Measurements from ENCODE around the gene F2RL1.

DNA sequence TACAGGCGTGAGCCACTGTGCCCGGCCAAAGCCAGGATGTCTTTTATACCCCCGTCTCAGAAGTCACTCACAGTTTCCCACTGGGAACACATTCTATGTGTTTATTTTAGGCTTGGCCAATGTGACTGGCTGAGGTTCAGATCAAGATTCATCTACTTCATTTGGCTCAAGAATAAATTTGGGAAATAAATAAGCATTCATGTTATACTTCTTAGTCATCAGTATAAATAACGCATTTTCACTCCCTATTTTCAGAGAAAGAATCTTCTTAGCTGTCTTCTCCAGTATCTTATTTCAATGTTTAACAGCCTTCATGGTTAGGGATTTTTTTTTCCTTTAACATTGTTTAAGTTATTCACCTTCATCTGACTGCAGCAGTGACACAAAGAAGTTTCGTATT is 42.8 kb downstream of the F2RL1 start:
- no peak for TF ChIP-seq RNF2 (IDR thresholded peaks at IDR 0.05; ENCODE audit: borderline replicate concordance, low read depth, low read length, missing control alignments, poor library complexity, severe bottlenecking)
- TF ChIP-seq, protein P1, sequence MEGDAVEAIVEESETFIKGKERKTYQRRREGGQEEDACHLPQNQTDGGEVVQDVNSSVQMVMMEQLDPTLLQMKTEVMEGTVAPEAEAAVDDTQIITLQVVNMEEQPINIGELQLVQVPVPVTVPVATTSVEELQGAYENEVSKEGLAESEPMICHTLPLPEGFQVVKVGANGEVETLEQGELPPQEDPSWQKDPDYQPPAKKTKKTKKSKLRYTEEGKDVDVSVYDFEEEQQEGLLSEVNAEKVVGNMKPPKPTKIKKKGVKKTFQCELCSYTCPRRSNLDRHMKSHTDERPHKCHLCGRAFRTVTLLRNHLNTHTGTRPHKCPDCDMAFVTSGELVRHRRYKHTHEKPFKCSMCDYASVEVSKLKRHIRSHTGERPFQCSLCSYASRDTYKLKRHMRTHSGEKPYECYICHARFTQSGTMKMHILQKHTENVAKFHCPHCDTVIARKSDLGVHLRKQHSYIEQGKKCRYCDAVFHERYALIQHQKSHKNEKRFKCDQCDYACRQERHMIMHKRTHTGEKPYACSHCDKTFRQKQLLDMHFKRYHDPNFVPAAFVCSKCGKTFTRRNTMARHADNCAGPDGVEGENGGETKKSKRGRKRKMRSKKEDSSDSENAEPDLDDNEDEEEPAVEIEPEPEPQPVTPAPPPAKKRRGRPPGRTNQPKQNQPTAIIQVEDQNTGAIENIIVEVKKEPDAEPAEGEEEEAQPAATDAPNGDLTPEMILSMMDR (IDR thresholded peaks at IDR 0.05; ENCODE audit: control extremely low read depth in 1 of 3, insufficient read depth in 1 of 3, low read depth in 1 of 3, low read length in 3 of 3): no peak
- TF ChIP-seq TAF1 (IDR thresholded peaks at IDR 0.05; ENCODE audit: low read depth, low read length): no peak
- TF ChIP-seq, protein P2, sequence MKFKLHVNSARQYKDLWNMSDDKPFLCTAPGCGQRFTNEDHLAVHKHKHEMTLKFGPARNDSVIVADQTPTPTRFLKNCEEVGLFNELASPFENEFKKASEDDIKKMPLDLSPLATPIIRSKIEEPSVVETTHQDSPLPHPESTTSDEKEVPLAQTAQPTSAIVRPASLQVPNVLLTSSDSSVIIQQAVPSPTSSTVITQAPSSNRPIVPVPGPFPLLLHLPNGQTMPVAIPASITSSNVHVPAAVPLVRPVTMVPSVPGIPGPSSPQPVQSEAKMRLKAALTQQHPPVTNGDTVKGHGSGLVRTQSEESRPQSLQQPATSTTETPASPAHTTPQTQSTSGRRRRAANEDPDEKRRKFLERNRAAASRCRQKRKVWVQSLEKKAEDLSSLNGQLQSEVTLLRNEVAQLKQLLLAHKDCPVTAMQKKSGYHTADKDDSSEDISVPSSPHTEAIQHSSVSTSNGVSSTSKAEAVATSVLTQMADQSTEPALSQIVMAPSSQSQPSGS (IDR thresholded peaks at IDR 0.05; ENCODE audit: low read length): no peak
- no peak for TF ChIP-seq TAF7 (optimal IDR thresholded peaks at IDR 0.05; ENCODE audit: borderline replicate concordance, low read depth, low read length)
- TF ChIP-seq POLR2A (IDR thresholded peaks at IDR 0.05; ENCODE audit: control extremely low read depth in 1 of 2, low read depth in 2 of 2, low read length in 2 of 2): no peak
